DMS 273 (cell line): ENCODE measurements around the gene ZNF558.
"Not testable (repeated sequence)": the region's sequence is repeated elsewhere in the genome, so short reads cannot be mapped to it uniquely, and the experiment has no call there.

Experiments used
- DNase-seq: peaks from one replicate; lab custom pipeline; 2025; ENCODE audit not compliant: unreplicated experiment; lab: John Stamatoyannopoulos, UW

The ZNF558 gene

DNA sequence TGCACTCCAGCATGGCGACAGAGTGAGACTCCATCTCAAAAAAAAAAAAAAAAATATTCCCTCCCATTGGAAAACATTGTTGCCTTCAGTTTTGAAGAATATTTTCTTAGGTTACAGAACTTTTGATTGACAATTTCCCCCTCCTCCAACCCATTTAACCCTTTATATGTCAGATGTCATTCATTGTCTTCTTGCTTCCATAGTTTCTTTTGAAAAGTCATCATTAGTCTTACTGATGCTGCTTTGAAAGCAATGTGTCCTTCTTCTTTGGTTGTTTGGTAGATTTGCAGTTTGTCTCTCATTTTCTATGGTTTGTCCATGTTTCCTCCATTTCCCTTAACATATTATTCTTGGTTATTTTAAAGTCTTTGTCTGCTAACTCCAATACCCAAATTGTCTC is 25.4 kb downstream of the ZNF558 start:
- DNase-seq, result no peak

- no peak for DNase-seq
These were observed 37.3 kb downstream of the ZNF558 start for GRCh38 chr19:8794823-8795222.

GRCh38 chr19:8773587-8773986 is 58.5 kb downstream of the ZNF558 start:
- DNase-seq, result not testable (repeated sequence)

DNA sequence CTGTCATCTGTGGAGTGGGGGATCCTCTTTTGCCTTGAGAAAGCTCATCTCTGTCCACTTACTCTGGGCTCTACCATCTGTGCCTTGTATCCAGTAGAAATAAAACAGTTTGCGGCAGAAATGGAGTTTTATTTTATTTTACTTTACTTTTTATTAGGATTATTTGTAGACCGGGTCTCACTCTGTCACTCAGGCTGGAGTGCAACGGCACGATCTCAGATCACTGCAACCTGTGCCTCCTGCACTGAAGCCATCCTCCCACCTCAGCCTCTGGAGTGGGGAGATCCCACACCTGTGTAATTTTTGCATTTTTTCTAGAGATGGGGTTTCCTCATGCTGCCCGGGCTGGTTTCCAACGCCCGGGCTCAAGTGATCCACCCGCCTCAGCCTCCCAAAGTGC is 62.8 kb downstream of the ZNF558 start:
- not testable (repeated sequence) for DNase-seq

GRCh38 chr19:8767257-8767656 is 64.8 kb downstream of the ZNF558 start:
- DNase-seq, result not testable (repeated sequence)
